ENCODE measurements around the gene IL18RAP. TPM values are rescaled to one million over a fixed set of nuclear protein-coding genes. Genes with fewer than 3 reads are reported as not detected.

IL18RAP gene
- total RNA-seq, 1 donor from 2014 or later, result not detected

DNA sequence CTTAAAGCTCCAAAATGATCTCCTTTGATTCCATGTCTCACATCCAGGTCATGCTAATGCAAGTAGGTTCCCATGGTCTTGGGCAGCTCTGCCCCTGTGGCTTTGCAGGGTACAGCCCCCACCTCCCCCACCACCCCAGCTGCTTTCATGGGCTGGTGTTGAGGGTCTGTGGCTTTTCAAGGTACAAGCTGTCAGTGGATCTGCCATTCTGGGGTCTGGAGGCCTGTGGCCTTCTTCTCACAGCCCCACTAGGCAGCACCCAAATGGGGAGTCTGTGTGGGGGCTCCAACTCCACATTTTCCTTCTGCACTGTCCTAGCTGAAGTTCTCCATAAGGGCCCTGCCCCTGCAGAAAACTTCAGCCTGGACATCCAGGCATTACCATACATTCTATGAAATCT, 69.0 kb downstream of the IL18RAP start:
- DNase-seq (ENCODE audit: extremely low read depth, low read depth, low spot score), result no peak

DNA sequence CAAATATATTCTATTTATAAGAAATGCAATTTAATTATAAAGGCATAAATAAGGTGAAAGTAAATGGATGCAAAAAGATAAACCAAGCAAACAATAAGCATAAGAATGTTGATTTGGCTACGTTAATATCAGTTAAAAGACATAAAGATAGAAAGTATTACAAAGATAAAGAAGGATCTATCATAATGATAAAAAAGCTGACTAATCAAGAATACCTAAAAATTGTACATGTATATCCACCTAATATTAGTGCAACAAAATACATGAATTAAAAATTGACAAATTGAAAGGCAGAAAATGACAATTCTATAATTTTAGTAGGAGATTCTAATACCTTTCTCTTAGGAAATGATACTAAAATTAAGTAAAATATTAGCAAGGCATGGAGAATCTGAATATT, 71.6 kb downstream of the IL18RAP start:
- DNase-seq (ENCODE audit: extremely low read depth, low read depth, low spot score), result no peak

DNA sequence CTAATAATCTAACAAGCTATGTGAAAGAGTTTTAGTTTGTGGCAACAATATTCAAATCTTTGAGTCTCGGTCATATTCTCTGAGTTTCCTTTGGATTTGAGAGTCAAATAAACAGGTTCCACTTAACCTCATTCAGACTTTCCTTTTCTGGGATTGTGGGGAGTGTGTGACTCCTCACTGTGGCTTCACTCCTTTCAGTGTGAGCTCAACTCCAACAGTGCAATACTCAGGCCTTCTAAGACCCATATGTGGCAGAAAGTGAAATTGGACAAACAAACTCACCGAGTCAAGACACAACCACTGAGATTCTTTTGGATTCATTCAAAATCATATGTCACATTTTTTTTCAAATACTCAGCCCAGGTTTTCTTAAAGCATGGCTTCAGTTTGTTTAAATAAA, 75.5 kb downstream of the IL18RAP start:
- DNase-seq (ENCODE audit: extremely low read depth, low read depth, low spot score), result no peak

DNA sequence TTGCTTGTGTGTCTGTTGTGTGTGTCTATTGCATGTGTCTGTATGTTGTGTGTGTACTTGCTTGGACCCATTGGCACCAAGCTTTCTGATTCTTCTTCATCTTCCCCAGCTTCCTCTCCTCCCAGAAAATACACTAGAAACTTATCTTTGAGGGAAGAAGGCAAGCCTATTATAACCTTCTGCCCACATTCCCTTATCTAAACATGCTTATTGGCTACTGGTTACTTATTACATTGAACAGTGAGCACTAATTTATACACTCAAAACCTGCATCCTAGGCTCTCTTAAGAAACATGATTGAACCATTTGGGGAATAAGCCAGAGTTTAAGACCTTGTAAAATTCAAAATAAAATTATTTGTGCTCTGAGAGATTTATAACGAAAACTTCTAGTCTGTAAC, 76.6 kb downstream of the IL18RAP start:
- no peak for DNase-seq (ENCODE audit: extremely low read depth, low read depth, low spot score)

Other genes starting within 250 kb of the IL18RAP start
- 0.47 TPM in 1 of 2 replicates, not detected in the other for gene IL1RL2, start 236.1 kb upstream of the IL18RAP start, total RNA-seq
- gene IL1RL1, start 111.6 kb upstream of the IL18RAP start, total RNA-seq, result 5.8 and 20.5 TPM in 2 replicates
- gene IL18R1, start 67.4 kb upstream of the IL18RAP start, total RNA-seq, result 4.5 and 5.3 TPM in 2 replicates
- gene SLC9A4, start 50.1 kb downstream of the IL18RAP start, total RNA-seq, result not detected in 2 replicates
- gene SLC9A2, start 196.4 kb downstream of the IL18RAP start, total RNA-seq, result 0.06 TPM in 1 of 2 replicates, not detected in the other

Measured in glomerular endothelial cell (primary cell).